ENCODE data around the gene GPR161. TPM values are rescaled to one million over a fixed set of nuclear protein-coding genes. Genes with fewer than 3 reads are reported as not detected.
"Not testable (repeated sequence)": the region's sequence is repeated elsewhere in the genome, so short reads cannot be mapped to it uniquely, and the experiment has no call there.

Gene GPR161
- polyA plus RNA-seq, 1 donor (not counting 4 experiments of a cell fraction or from before 2014, with no cell fraction given), result 7.8 TPM

DNA sequence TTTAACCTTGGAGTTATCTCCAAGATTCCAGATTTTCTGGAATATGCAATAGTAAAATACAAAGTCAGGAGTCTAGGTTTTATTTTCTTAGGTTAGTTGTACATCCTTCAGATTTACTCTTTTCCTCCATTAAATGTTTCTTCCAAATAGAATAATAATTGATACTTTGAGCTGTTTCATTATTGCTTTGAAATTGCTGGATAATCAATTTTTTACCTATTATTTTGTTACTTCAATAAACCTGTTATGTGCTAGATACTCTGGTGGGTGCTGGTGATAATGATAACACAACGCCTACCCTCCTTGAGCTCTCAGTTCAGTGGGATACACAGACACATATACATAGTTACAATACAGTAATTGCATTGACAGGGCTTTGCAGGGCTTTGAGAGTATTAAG is 79.4 kb downstream of the GPR161 start:
- Histone ChIP-seq H3K9ac (ENCODE audit: control insufficient read depth, extremely low read depth, insufficient read depth, low read length) (no peak overlapping the region), H3K36me3 (ENCODE audit: control insufficient read depth in 2 of 2, extremely low read depth in 1 of 2, insufficient read depth in 2 of 2, low read length in 2 of 2) (peaks cover 3 to 4% of the 10 kb centered on the region in 2 experiments), H3K4me2 (ENCODE audit: control insufficient read depth, extremely low read depth, insufficient read depth, low read depth, low read length) (no peak overlapping the region), H2AFZ (ENCODE audit: control insufficient read depth, low read length) (no peak overlapping the region), H3K79me2 (ENCODE audit: control insufficient read depth, insufficient read depth, low read length) (no peaks in the 10 kb centered on the region), H3K27ac (ENCODE audit: control insufficient read depth, insufficient read depth, low read length) (no peak overlapping the region), H3K9me3 (ENCODE audit: control insufficient read depth, low read depth, low read length) (no peaks in the 10 kb centered on the region), H3K27me3 (ENCODE audit: control insufficient read depth, extremely low read depth, insufficient read depth, low read length) (no peaks in the 10 kb centered on the region), H3K4me1 (ENCODE audit: control insufficient read depth, extremely low read depth, insufficient read depth, low read length) (no peaks in the 10 kb centered on the region), H3K4me3 (ENCODE audit: control insufficient read depth in 2 of 3, extremely low read depth in 1 of 3, insufficient read depth in 2 of 3, low read depth in 1 of 3, low read length in 3 of 3) (no peak overlapping the region), H3K9me1 (ENCODE audit: control insufficient read depth, extremely low read depth, insufficient read depth, low read length) (no peaks in the 10 kb centered on the region), H4K20me1 (ENCODE audit: control insufficient read depth, extremely low read depth, insufficient read depth, low read length) (no peaks in the 10 kb centered on the region)
- dilution Hi-C loops (cut with MboI; ENCODE audit: extremely low pct_ligation_motif_present, low sequenced_read_pairs), result no loop called here
- no peak for TF ChIP-seq EZH2 (IDR thresholded peaks at IDR 0.05; ENCODE audit: low read length)
- TF ChIP-seq, protein P1, sequence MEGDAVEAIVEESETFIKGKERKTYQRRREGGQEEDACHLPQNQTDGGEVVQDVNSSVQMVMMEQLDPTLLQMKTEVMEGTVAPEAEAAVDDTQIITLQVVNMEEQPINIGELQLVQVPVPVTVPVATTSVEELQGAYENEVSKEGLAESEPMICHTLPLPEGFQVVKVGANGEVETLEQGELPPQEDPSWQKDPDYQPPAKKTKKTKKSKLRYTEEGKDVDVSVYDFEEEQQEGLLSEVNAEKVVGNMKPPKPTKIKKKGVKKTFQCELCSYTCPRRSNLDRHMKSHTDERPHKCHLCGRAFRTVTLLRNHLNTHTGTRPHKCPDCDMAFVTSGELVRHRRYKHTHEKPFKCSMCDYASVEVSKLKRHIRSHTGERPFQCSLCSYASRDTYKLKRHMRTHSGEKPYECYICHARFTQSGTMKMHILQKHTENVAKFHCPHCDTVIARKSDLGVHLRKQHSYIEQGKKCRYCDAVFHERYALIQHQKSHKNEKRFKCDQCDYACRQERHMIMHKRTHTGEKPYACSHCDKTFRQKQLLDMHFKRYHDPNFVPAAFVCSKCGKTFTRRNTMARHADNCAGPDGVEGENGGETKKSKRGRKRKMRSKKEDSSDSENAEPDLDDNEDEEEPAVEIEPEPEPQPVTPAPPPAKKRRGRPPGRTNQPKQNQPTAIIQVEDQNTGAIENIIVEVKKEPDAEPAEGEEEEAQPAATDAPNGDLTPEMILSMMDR (optimal IDR thresholded peaks at IDR 0.05 in 1 of 3, IDR thresholded peaks at IDR 0.05 in 1 of 3, conservative IDR thresholded peaks at IDR 0.05 in 1 of 3; ENCODE audit: extremely low read depth in 1 of 3, insufficient read depth in 2 of 3, low read length in 3 of 3), result no peak
- DNase-seq (ENCODE audit: low read depth, low spot score) (no peak), FAIRE-seq (no peak)

DNA sequence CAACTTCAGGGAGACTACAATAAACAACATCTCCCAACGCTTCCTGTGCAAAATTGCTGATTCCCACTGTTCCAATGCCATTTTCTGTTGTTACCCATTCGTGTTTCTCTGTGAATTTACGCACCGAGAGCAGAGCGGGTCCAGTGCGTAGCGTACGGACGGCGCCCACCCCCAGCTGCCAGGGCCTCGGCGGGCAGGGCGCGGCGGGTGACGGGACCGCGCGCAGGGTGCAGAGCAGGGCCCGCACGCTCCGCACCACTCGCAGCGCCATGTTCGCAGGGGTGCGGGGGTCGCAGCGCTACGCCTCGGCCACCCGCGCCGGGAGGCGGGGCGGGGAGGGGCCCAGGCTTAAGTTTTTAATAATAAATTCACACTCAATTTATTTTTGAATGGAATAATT is 80.6 kb downstream of the GPR161 start:
- H3K79me2 ChIP-seq (ENCODE audit: control insufficient read depth, insufficient read depth, low read length); H3K27me3 ChIP-seq (ENCODE audit: control insufficient read depth, extremely low read depth, insufficient read depth, low read length); FAIRE-seq; H3K4me1 ChIP-seq (ENCODE audit: control insufficient read depth, extremely low read depth, insufficient read depth, low read length); H3K9me1 ChIP-seq (ENCODE audit: control insufficient read depth, extremely low read depth, insufficient read depth, low read length); H3K4me3 ChIP-seq (ENCODE audit: control insufficient read depth in 2 of 3, extremely low read depth in 1 of 3, insufficient read depth in 2 of 3, low read depth in 1 of 3, low read length in 3 of 3); H3K4me2 ChIP-seq (ENCODE audit: control insufficient read depth, extremely low read depth, insufficient read depth, low read depth, low read length); H3K9ac ChIP-seq (ENCODE audit: control insufficient read depth, extremely low read depth, insufficient read depth, low read length); H3K36me3 ChIP-seq (ENCODE audit: control insufficient read depth in 2 of 2, extremely low read depth in 1 of 2, insufficient read depth in 2 of 2, low read length in 2 of 2); H3K9me3 ChIP-seq (ENCODE audit: control insufficient read depth, low read depth, low read length); H3K27ac ChIP-seq (ENCODE audit: control insufficient read depth, insufficient read depth, low read length); H2AFZ ChIP-seq (ENCODE audit: control insufficient read depth, low read length); H4K20me1 ChIP-seq (ENCODE audit: control insufficient read depth, extremely low read depth, insufficient read depth, low read length); dilution Hi-C loops (cut with MboI; ENCODE audit: extremely low pct_ligation_motif_present, low sequenced_read_pairs); DNase-seq (ENCODE audit: low read depth, low spot score): not testable (repeated sequence)

DNA sequence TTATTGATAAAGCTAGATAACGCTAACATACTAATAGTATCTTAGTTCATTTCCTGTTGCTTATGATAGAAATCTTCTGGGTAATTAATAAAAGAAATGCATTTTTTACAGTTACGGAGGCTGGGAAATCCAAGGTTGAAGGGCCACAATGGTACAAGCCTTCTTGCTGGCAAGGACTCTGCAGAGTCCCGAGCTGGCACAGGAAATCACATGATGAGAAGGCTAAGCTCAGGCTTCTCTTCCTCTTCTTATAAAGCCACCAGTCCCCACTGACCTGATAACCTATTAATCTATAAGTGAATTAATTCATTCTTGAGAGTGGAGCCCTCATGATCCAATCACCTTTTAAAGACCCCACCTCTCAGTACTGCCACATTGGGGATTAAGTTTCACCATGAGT is 82.6 kb downstream of the GPR161 start:
- no peak overlapping the region for H3K4me3 ChIP-seq (ENCODE audit: control insufficient read depth in 2 of 3, extremely low read depth in 1 of 3, insufficient read depth in 2 of 3, low read depth in 1 of 3, low read length in 3 of 3)
- no peak overlapping the region for H3K27ac ChIP-seq (ENCODE audit: control insufficient read depth, insufficient read depth, low read length)
- no peaks in the 10 kb centered on the region for H3K9me1 ChIP-seq (ENCODE audit: control insufficient read depth, extremely low read depth, insufficient read depth, low read length)
- H3K27me3 ChIP-seq (ENCODE audit: control insufficient read depth, extremely low read depth, insufficient read depth, low read length), result no peaks in the 10 kb centered on the region
- no peaks in the 10 kb centered on the region for H3K79me2 ChIP-seq (ENCODE audit: control insufficient read depth, insufficient read depth, low read length)
- H3K4me2 ChIP-seq (ENCODE audit: control insufficient read depth, extremely low read depth, insufficient read depth, low read depth, low read length), result no peak overlapping the region
- no peak overlapping the region for H3K9ac ChIP-seq (ENCODE audit: control insufficient read depth, extremely low read depth, insufficient read depth, low read length)
- DNase-seq (ENCODE audit: low read depth, low spot score), result no peak
- peaks cover 3 to 4% of the 10 kb centered on the region in 2 experiments for H3K36me3 ChIP-seq (ENCODE audit: control insufficient read depth in 2 of 2, extremely low read depth in 1 of 2, insufficient read depth in 2 of 2, low read length in 2 of 2)
- H3K4me1 ChIP-seq (ENCODE audit: control insufficient read depth, extremely low read depth, insufficient read depth, low read length), result no peaks in the 10 kb centered on the region
- TF ChIP-seq, protein P1 (optimal IDR thresholded peaks at IDR 0.05 in 1 of 3, IDR thresholded peaks at IDR 0.05 in 1 of 3, conservative IDR thresholded peaks at IDR 0.05 in 1 of 3; ENCODE audit: extremely low read depth in 1 of 3, insufficient read depth in 2 of 3, low read length in 3 of 3), result no peak
- no peak for TF ChIP-seq EZH2 (IDR thresholded peaks at IDR 0.05; ENCODE audit: low read length)
- dilution Hi-C loops (cut with MboI; ENCODE audit: extremely low pct_ligation_motif_present, low sequenced_read_pairs), result no loop called here
- no peak overlapping the region for H2AFZ ChIP-seq (ENCODE audit: control insufficient read depth, low read length)
- no peak for FAIRE-seq
- no peaks in the 10 kb centered on the region for H4K20me1 ChIP-seq (ENCODE audit: control insufficient read depth, extremely low read depth, insufficient read depth, low read length)
- no peaks in the 10 kb centered on the region for H3K9me3 ChIP-seq (ENCODE audit: control insufficient read depth, low read depth, low read length)
